ENCODE data around the gene CDK10.

DNA sequence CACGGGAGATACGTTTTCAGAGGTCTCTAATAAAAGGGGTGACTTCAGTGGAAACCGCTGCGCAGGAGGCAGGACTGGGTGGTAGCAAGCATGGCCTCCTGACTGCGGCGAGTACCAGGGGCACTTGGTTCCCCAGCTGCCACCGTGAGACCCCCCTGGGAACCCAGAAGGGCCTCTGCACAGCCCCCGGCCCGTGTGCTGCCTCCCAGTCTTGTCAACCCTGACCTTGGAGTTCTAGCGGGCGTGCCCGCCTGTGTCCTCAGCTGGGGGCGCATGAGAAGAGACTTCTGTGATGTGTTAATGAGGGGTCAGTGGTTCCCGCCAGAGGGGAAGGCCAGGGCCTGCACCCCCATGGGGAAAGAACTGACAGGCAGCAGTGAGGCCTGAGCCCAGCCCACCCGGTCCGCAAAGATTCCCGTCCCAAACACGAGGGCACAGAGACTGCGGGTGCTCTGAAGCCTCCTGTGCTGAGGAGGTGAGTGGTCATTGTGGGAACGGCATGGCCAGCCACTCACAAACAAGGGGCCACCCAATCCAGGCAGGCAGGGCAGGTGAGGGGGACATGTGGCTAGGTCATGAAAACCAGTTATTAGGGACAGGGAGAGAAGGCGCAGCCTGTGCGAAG, 44.2 kb downstream of the CDK10 start:
- TF ChIP-seq, protein P1, sequence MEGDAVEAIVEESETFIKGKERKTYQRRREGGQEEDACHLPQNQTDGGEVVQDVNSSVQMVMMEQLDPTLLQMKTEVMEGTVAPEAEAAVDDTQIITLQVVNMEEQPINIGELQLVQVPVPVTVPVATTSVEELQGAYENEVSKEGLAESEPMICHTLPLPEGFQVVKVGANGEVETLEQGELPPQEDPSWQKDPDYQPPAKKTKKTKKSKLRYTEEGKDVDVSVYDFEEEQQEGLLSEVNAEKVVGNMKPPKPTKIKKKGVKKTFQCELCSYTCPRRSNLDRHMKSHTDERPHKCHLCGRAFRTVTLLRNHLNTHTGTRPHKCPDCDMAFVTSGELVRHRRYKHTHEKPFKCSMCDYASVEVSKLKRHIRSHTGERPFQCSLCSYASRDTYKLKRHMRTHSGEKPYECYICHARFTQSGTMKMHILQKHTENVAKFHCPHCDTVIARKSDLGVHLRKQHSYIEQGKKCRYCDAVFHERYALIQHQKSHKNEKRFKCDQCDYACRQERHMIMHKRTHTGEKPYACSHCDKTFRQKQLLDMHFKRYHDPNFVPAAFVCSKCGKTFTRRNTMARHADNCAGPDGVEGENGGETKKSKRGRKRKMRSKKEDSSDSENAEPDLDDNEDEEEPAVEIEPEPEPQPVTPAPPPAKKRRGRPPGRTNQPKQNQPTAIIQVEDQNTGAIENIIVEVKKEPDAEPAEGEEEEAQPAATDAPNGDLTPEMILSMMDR (IDR thresholded peaks at IDR 0.05; ENCODE audit: insufficient read depth, low read length), result no peak
- TF ChIP-seq, protein P2, sequence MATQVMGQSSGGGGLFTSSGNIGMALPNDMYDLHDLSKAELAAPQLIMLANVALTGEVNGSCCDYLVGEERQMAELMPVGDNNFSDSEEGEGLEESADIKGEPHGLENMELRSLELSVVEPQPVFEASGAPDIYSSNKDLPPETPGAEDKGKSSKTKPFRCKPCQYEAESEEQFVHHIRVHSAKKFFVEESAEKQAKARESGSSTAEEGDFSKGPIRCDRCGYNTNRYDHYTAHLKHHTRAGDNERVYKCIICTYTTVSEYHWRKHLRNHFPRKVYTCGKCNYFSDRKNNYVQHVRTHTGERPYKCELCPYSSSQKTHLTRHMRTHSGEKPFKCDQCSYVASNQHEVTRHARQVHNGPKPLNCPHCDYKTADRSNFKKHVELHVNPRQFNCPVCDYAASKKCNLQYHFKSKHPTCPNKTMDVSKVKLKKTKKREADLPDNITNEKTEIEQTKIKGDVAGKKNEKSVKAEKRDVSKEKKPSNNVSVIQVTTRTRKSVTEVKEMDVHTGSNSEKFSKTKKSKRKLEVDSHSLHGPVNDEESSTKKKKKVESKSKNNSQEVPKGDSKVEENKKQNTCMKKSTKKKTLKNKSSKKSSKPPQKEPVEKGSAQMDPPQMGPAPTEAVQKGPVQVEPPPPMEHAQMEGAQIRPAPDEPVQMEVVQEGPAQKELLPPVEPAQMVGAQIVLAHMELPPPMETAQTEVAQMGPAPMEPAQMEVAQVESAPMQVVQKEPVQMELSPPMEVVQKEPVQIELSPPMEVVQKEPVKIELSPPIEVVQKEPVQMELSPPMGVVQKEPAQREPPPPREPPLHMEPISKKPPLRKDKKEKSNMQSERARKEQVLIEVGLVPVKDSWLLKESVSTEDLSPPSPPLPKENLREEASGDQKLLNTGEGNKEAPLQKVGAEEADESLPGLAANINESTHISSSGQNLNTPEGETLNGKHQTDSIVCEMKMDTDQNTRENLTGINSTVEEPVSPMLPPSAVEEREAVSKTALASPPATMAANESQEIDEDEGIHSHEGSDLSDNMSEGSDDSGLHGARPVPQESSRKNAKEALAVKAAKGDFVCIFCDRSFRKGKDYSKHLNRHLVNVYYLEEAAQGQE (IDR thresholded peaks at IDR 0.05; ENCODE audit: insufficient replicate concordance, low read depth), result no peak
- TF ChIP-seq GABPA (IDR thresholded peaks at IDR 0.05; ENCODE audit: low read depth) (no peak), POLR2AphosphoS5 (IDR thresholded peaks at IDR 0.05; ENCODE audit: low read depth) (no peak), SPI1 (IDR thresholded peaks at IDR 0.05; ENCODE audit: borderline replicate concordance, low read depth) (no peak)
